HCT116 (cell line): ENCODE measurements around the gene CUBN. TPM values are rescaled to one million over a fixed set of nuclear protein-coding genes. Genes with fewer than 3 reads are reported as not detected.

ENCODE experiments used
- ATAC-seq: fragments of 200-7000 bp; cut with Tn5 transposase; 2 replicates; pipeline ENCODE4 v1.9.1; 2020; ENCODE audit warnings: mild to moderate bottlenecking, moderate library complexity
- BruUV-seq: library from RNA; stranded (reverse); fragments of 400-500 nt; replicated peaks from 2 replicates; lab custom pipeline; 2021; lab: Mats Ljungman, UMichigan
- CTCF ChIA-PET: fragments of 300-600 bp; sonication (Branson Sonifier 250); formaldehyde crosslinking; loops from one replicate; lab custom pipeline; 2021; ENCODE audit warnings: antibody characterized with exemption; lab: Charles Lee
- POLR2A ChIA-PET: fragments of 300-600, 350-600 bp; sonication (Branson Sonifier 250); formaldehyde crosslinking; loops from one replicate; lab custom pipeline; 2021; ENCODE audit warnings: antibody characterized with exemption; lab: Charles Lee
- RAD21 ChIA-PET, 2 experiments: fragments of 300-600 bp; sonication (Branson Sonifier 250); formaldehyde crosslinking; loops; one replicate each; lab custom pipeline; 2023; ENCODE audit warnings: low total read pairs in 2 of 2; ENCODE audit not compliant: uncharacterized antibody in 2 of 2, unreplicated experiment in 2 of 2, low non-redundant PET in 1 of 2; lab: Charles Lee
- DNase-seq: peaks from one replicate; pipeline ENCODE4 v3.0.0-alpha.2; 2010; ENCODE audit warnings: low read depth, low spot score
- H2AFZ ChIP-seq: fragments of 200-600 bp; shearing (Covaris generic), sonication (generic); 2 replicates; pipeline ENCODE4 v1.6.1; 2017; ENCODE audit warnings: low read depth, mixed run types, mixed read lengths, antibody characterized with exemption, low read length; ENCODE audit not compliant: poor library complexity, severe bottlenecking
- H3K27ac ChIP-seq: 2 replicates; pipeline ENCODE4 v1.5.1; 2012; ENCODE audit warnings: low read depth, low read length
- H3K27me3 ChIP-seq: fragments of 200-600 bp; sonication (generic); 2 replicates; pipeline ENCODE4 v1.6.1; 2016; ENCODE audit warnings: mixed run types, low read length, mixed read lengths; ENCODE audit not compliant: insufficient read depth
- H3K36me3 ChIP-seq, 2 experiments: fragments of 200-500 bp in 1 of 2; fragments of 200-600 bp in 1 of 2; sonication (Bioruptor generic) in 1 of 2; sonication (generic) in 1 of 2; 2 replicates each; pipeline versions ENCODE4 v1.5.1 to v1.6.1; 2014 to 2016; ENCODE audit warnings: low read length in 2 of 2, inconsistent platforms in 1 of 2, mixed read lengths in 1 of 2, mixed run types in 1 of 2; ENCODE audit not compliant: insufficient read depth in 2 of 2, control insufficient read depth in 1 of 2
- H3K4me1 ChIP-seq, 2 experiments: fragments of 200-600 bp in 1 of 2; sonication (generic) in 1 of 2; 2 replicates each; pipeline versions ENCODE4 v1.5.1 to v1.6.1; 2012 to 2017; ENCODE audit warnings: low read length in 2 of 2, inconsistent platforms in 1 of 2, mild to moderate bottlenecking in 1 of 2, mixed read lengths in 1 of 2, mixed run types in 1 of 2, moderate library complexity in 1 of 2; ENCODE audit not compliant: insufficient read depth in 2 of 2, control insufficient read depth in 1 of 2
- H3K4me2 ChIP-seq: fragments of 200-600 bp; sonication (generic); 2 replicates; pipeline ENCODE4 v1.6.1; 2017; ENCODE audit warnings: mixed run types, low read length, mixed read lengths
- H3K4me3 ChIP-seq, 2 experiments: fragments of 200-600 bp in 1 of 2; sonication (generic) in 1 of 2; replicated peaks in 1 of 2; 2 replicates each; pipeline ENCODE4 v1.5.1; 2011 to 2016; ENCODE audit warnings: low read length in 2 of 2, control low read depth in 1 of 2, low read depth in 1 of 2, mild to moderate bottlenecking in 1 of 2, mixed read lengths in 1 of 2, mixed run types in 1 of 2
- H3K79me2 ChIP-seq: fragments of 200-600 bp; sonication (generic); 2 replicates; pipeline ENCODE4 v1.6.1; 2017; ENCODE audit warnings: mild to moderate bottlenecking, mixed run types, low read length, moderate library complexity, mixed read lengths; ENCODE audit not compliant: insufficient read depth
- H3K9ac ChIP-seq: fragments of 200-600 bp; sonication (generic); 2 replicates; pipeline ENCODE4 v1.6.1; 2016; ENCODE audit warnings: low read length, mixed read lengths
- H3K9me2 ChIP-seq: fragments of 200-600 bp; sonication (generic), shearing (Covaris generic); 2 replicates; pipeline ENCODE4 v1.6.1; 2017; ENCODE audit warnings: mixed run types, mild to moderate bottlenecking, moderate library complexity; ENCODE audit not compliant: insufficient read depth
- H3K9me3 ChIP-seq, 2 experiments: fragments of 200-500 bp in 1 of 2; fragments of 200-600 bp in 1 of 2; sonication (Bioruptor generic) in 1 of 2; sonication (generic) in 1 of 2; 2 replicates each; pipeline ENCODE4 v1.6.1; 2014 to 2017; ENCODE audit warnings: low read length in 2 of 2, mixed read lengths in 2 of 2, inconsistent platforms in 1 of 2, low read depth in 1 of 2, mild to moderate bottlenecking in 1 of 2, mixed run types in 1 of 2, moderate library complexity in 1 of 2; ENCODE audit not compliant: control insufficient read depth in 1 of 2, insufficient read depth in 1 of 2
- H4K20me1 ChIP-seq: fragments of 200-600 bp; sonication (generic), shearing (Covaris generic); 2 replicates; pipeline ENCODE4 v1.6.1; 2017; ENCODE audit warnings: mixed run types, mild to moderate bottlenecking, moderate library complexity; ENCODE audit not compliant: insufficient read depth
- ATF3 ChIP-seq: IDR thresholded peaks from 2 replicates; pipeline ENCODE4 v1.6.1; 2012
- CBX3 ChIP-seq: IDR thresholded peaks from 2 replicates; pipeline ENCODE4 v1.6.1; 2012; ENCODE audit warnings: low read depth
- CEBPB ChIP-seq: IDR thresholded peaks from 2 replicates; pipeline ENCODE4 v1.6.1; 2012; ENCODE audit warnings: low read depth
- CTCF ChIP-seq, 3 experiments: fragments of 200-600 bp in 1 of 3; sonication (generic) in 1 of 3; IDR thresholded peaks in 2 of 3; conservative IDR thresholded peaks in 1 of 3; 2 replicates each; pipeline ENCODE4 v1.5.1; 2012 to 2017; ENCODE audit warnings: low read depth in 2 of 3, low read length in 2 of 3, antibody characterized with exemption in 1 of 3, borderline replicate concordance in 1 of 3, control low read depth in 1 of 3, mild to moderate bottlenecking in 1 of 3, mixed read lengths in 1 of 3, mixed run types in 1 of 3, moderate library complexity in 1 of 3; ENCODE audit not compliant: insufficient read depth in 1 of 3
- EGR1 ChIP-seq: IDR thresholded peaks from 2 replicates; pipeline ENCODE4 v1.6.1; 2012; ENCODE audit warnings: low read depth
- EZH2 ChIP-seq: fragments of 200-600 bp; sonication (generic); IDR thresholded peaks from 2 replicates; pipeline ENCODE4 v1.6.1; 2017; ENCODE audit warnings: antibody characterized with exemption, mixed run types
- JUND ChIP-seq: IDR thresholded peaks from 2 replicates; pipeline ENCODE4 v1.6.1; 2012
- RAD21 ChIP-seq: IDR thresholded peaks from 2 replicates; pipeline ENCODE4 v1.6.1; 2012; ENCODE audit warnings: low read depth, mild to moderate bottlenecking
- ZFX ChIP-seq: fragments of 450-650 bp; IDR thresholded peaks from 2 replicates; pipeline ENCODE4 v1.6.1; 2017
- intact Hi-C: fragments of 100-400 bp; cut with micrococcal nuclease; formaldehyde crosslinking; loops from 2 replicates; pipeline ENCODE4 v1.10.0; 2022
- total RNA-seq: library from RNA; stranded (reverse); gene quantifications from one replicate; pipeline ENCODE4 v1.2.1, GENCODE V29; 2021; ENCODE audit not compliant: unreplicated experiment

The CUBN gene
- total RNA-seq, 1 experiment from 2014 or later = 1.2 TPM

- no peaks in the 10 kb centered on the region for H3K36me3 ChIP-seq
- H3K9me3 ChIP-seq = no peaks in the 10 kb centered on the region
- BruUV-seq = no TSS peak
- no peak overlapping the region for H3K9ac ChIP-seq
- ATAC-seq (no peak), DNase-seq (no peak)
- ChIA-PET POLR2A (no interaction called here), RAD21 (interaction anchor here in 1 of 2 experiments (0.7 kb wide), 1 partner anchor 153 kb away, joined by 3 read pairs; no protein-coding TSS in a partner anchor), CTCF (no interaction called here)
- no peak for TF ChIP-seq CTCF (IDR thresholded peaks at IDR 0.05 in 2 of 3, conservative IDR thresholded peaks at IDR 0.05 in 1 of 3; ENCODE audit: borderline replicate concordance in 1 of 3, insufficient read depth in 1 of 3, low read depth in 2 of 3, low read length in 2 of 3)
- no peak for TF ChIP-seq CBX3
- H3K27me3 ChIP-seq = no peaks in the 10 kb centered on the region
- H3K4me1 ChIP-seq = peaks cover 0 to 2% of the 10 kb centered on the region in 2 experiments; a peak in 1 of 4 replicates
- H3K4me2 ChIP-seq = no peak overlapping the region
- H2AFZ ChIP-seq = no peak overlapping the region
- no peak overlapping the region for H3K27ac ChIP-seq
- H3K4me3 ChIP-seq = no peak overlapping the region
- no peaks in the 10 kb centered on the region for H4K20me1 ChIP-seq
- no peaks in the 10 kb centered on the region for H3K79me2 ChIP-seq
- intact Hi-C loops = no loop called here
- no peaks in the 10 kb centered on the region for H3K9me2 ChIP-seq
Observed at GRCh38 chr10:17177014-17177413, 47.4 kb upstream of the CUBN start.

- H3K9me2 ChIP-seq = no peaks in the 10 kb centered on the region
- no peak for TF ChIP-seq ZFX
- no peak for TF ChIP-seq RAD21
- no peak for TF ChIP-seq EGR1
- TF ChIP-seq CEBPB = no peak
- TF ChIP-seq ATF3 = no peak
- no peak for TF ChIP-seq JUND
- no peak for TF ChIP-seq EZH2
- no peak for DNase-seq
- no peak for ATAC-seq
- H2AFZ ChIP-seq = no peak overlapping the region
- BruUV-seq = no TSS peak
- H3K4me3 ChIP-seq = no peak overlapping the region
- no peak overlapping the region for H3K4me2 ChIP-seq
- no peaks in the 10 kb centered on the region for H4K20me1 ChIP-seq
- ChIA-PET POLR2A (interaction anchor here (1.2 kb wide), 1 partner anchor 284 kb away, joined by 3 read pairs; no protein-coding TSS in a partner anchor), RAD21 (no interaction called here), CTCF (no interaction called here)
- intact Hi-C loops = no loop called here
- no peak overlapping the region for H3K27ac ChIP-seq
- no peaks in the 10 kb centered on the region for H3K9me3 ChIP-seq
- H3K4me1 ChIP-seq = no peaks in the 10 kb centered on the region
- no peaks in the 10 kb centered on the region for H3K79me2 ChIP-seq
- no peaks in the 10 kb centered on the region for H3K27me3 ChIP-seq
- H3K9ac ChIP-seq = no peak overlapping the region
- H3K36me3 ChIP-seq = no peaks in the 10 kb centered on the region
Observed at GRCh38 chr10:17176091-17176490, 46.5 kb upstream of the CUBN start.
